T-helper 1 cell treated with Interleukin-12 subunit alpha and Interleukin-12 subunit beta and Interleukin-4 antibody, amounts not matched to agents 30 ng/mL and 1 ng/mL, for 36 hours (primary cell): ENCODE results near the gene LASP1. TPM values are rescaled to one million over a fixed set of nuclear protein-coding genes. Genes with fewer than 3 reads are reported as not detected.
"Not testable (repeated sequence)": the region's sequence is repeated elsewhere in the genome, so short reads cannot be mapped to it uniquely, and the experiment has no call there.

Experiments
- intact Hi-C: fragments of 100-400 bp; cut with micrococcal nuclease; formaldehyde crosslinking; loops from one replicate; pipeline ENCODE4 v1.15.1; 2024
- total RNA-seq: library from RNA; stranded (reverse); gene quantifications from 2 replicates; pipeline ENCODE4 v1.2.3, GENCODE V29; 2022

The LASP1 gene
- total RNA-seq, 1 donor from 2014 or later: 217 TPM

DNA sequence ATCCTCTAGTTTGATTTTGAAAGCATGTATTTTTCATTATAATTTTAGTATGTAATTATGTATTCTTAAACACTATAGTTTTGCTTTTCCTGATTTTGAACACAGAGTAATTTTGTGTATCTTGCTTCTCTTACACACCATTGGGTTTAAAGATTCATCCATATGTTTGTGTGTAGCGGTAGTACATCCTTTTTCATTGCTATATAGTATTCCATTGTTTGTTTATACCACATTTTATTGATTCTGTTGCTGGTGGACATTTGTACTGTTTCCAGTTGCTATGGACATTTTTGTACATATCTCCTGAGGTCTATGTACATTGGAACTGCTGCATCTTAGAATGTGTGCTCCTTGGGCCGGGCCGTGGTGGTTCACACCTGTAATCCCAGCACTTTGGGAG is 35.0 kb downstream of the LASP1 start:
- intact Hi-C loops: no loop called here

DNA sequence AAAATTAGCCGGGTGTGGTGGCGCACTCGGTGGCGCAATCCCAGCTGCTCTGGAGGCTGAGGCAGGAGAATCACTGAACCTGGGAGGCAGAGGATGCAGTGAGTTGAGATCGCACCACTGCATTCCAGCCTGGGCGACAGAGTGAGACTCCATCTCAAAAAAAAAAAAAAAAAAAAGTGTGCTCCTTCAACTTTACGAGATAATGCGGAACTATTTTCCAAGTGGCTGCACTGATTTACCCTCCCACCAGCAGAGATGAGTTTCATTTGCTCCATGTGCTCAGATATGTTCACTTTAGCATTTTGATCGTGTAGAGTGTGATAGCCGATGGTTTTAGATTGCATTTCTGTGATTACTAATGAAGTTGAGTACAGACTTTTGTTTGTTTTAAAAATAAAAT is 35.5 kb downstream of the LASP1 start:
- intact Hi-C loops: no loop called here

DNA sequence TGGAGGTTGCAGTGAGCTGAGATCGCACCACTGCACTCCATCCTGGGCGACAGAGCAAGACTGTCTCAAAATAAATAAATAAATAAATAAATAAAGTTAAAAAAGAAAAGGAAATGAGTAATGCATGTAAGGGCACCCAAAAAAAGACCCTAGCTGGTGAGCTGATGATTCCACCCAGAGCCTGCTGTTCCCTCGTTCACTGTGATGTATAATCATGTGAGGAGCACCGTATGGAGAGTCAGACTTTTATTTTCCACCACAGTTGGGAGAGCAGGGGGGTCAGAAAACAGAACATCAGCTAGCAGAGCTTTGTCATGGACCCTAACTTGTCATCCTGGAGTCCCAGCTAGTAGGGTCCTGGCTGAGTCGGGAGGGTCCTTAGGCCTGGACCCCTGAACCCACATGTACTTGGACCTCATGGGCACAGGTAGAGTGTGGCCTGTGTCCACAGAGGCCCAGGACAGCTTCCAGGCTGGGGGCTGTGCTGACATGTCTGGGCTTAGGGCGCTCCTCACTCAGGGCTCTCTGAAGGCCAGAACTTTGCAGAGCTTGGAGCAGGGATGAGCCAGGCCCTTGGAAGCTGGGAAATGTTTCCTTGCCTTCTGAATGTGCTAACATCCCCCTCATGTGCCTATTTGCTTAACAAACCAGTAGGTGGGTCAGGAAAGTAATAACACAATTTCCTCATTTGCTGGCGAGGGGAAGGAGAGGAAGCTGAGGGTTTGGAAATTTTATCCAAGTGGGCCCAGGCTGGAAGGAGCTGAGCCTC is 36.8 kb downstream of the LASP1 start:
- intact Hi-C loops: no loop called here

DNA sequence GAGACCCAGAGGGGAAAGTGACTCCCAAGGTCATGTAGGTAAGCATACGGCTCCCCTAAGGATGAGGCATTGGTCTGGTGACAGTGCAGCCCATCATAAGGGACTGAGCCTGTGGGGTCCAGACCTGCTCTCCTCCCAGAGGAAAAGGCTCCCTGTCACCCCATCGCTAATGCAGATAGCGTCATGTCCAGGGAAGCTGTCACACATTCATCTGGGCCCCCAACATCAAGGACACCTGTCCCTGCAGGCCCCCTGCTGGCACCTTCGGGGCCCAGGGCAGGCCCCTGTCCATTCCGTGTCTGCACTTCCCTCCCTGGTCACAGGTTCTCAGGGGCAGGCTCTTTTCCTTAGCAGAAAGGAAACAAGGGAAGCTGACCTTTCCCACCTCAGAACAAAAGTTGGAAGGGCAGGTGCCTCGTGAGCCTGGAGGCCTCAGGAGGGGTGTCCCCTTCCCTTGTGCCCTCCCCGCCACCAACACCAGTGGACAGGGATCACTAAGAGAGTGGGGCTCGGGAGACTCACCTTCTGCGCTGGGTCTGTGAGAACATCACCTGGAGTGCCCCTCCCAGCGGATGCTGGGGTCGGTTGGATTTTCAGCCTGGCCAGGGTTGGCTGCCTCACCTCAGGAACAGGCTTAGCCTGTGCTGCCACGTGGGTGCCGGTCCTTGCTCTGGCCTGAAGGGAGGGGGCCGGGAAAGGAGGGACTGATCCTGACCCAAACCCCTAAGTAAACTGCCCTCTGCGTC is 38.2 kb downstream of the LASP1 start:
- intact Hi-C loops: no loop called here

DNA sequence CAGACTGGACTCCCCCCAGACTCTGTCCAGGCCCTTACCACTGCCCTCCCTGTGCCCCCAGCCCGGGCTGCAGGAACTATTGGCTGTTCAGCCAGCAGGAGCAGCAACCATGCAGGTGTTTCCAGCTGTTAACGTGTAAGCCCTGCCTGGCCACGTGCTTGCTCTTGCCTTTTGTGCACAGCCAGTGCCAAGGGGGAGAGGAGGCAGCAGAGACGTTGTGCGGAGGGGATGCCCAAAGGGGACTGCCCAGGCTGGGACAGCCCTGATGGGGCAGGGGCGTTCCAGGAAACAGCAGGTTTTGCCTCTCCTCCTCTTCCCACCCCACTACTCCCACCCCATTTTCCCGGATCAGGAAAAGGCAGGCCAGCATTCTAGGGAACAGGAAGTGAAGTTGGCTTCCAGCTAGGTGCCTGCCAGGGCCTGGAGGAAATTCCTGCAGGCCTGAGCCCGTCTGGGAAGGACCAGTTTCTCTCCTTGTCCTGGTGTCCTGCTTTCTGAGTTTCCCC is 38.9 kb downstream of the LASP1 start:
- intact Hi-C loops: no loop called here

DNA sequence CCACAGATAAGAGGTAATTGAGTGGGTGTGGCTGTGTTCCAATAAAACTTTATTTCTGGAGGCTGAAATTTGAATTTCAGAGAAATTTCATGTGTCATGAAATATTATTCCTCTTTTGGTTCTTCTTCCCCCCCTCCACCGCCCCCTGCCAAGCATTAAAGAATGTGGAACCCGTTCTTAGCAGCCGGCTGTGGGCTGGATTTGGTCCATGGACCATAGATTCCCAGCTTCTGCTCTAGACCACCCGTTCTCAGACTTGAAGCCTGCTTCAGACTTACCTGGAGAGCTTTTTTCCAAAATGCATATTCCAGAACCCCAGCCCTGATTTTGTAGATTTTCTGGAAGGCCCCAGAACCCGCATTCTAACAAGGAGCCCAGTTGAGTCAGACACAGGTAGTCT is 40.5 kb downstream of the LASP1 start:
- intact Hi-C loops: no loop called here

DNA sequence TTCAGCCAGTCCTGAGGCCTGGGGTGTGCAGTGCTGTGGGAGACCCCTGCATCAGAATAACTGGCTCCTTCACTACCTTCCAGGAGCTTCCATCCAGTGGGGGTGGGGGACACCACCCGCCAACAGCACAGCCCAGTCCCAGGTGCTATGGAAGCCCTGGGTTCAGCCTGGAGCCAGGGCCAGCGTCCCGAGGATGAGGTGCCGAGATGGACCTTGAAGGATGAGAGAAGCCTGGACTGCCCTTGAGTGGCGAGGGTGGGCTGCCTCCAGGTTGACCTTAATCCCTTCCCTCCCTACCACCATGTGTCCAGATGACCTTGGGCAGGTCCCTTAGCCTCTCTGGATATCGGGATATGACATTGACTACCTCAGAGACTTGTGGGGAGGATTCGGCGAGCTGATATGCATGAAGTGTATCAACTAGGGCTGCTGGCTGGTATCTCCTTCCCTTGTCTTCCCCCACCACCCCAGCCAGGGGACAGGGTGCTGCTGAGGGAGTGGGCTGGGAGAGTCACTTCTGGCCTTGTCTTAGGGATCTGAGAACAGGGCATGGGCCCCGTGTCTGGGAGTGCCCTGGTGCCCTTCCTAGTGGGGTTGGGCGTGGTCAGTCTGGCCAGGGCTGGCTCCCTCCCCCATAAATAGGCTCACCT is 41.3 kb downstream of the LASP1 start:
- intact Hi-C loops: no loop called here

DNA sequence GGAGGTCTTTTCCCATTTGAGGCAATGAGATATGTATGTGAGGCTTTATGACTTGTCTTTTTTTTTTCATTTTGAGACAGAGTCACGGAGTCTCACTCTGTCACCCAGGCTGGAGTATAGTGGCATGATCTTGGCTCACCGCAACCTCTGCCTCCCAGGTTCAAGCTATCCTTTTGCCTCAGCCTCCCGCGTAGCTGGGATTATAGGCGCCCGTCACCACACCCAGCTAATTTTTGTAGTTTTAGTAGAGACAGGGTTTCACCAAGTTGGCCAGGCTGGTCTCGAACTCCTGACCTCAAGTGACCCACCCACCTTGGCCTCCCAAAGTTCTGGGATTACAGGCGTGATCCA is 41.8 kb downstream of the LASP1 start:
- intact Hi-C loops: not testable (repeated sequence)

DNA sequence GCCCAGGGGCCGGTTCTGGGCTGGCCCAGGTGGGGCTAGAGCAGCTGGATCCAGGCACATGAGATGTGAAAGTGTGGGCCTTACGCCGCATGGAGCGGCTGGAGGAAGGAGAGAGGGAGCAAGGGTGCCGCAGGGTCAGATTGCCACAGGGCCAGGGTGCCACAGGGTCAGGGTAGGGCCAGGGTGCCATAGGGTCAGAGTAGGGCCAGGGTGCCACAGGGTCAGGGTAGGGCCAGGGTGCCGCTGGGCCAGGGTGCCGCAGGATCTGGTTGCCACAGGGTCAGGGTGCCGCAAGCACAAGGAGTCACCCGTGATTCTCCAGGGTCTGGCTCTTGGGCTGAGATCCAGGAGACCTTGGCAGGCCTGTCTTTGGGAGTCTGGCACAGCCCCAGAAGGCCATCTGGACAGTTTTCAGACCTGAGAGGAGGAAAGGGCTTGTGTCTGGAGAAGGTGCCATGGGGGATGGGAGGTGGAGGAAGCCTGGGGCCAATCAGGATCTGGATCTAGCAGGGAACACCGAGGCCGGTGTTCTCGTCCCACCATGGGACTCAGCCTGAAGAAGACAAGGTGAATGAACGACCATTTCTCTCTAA is 42.5 kb downstream of the LASP1 start:
- intact Hi-C loops: no loop called here

DNA sequence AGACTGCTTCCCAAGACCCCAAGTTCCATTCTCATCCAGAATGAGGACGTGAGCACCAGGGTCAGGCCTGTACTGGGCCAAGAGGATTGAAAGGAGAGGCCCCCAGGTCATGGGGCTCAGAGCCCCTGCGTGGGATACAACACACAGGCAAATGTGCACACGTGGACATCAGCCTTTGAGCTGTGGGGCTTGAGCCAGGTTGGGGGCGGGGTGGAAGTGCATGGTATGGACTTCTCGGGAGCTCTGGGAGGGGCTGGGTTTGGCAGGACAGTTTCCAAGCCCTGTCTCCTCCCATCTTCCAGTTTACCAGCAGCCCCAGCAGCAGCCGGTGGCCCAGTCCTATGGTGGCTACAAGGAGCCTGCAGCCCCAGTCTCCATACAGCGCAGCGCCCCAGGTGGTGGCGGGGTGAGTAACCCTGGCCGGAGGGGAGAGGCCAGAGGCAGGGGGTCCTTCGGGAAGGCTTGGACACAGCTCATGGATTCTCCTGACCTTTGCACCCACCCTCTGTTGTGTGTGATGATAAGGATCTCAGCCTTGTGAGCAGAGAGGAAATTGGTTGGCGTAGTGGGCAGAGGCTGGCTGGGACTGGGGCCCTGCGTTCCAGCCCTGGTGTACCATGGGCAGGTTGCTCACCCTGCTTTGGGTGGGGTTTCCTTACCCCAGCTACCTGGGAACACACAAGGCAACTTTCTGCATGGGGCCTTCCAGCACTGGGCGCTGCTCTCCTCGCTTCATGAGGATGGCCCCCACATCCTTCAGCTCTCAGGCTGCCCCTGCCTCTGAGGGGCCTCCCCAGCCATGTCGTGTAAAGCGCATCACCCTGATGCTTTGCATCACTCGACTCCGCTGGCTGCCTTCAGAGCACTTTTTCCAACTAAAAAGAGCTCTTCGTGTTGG is 45.1 kb downstream of the LASP1 start:
- intact Hi-C loops: no loop called here

DNA sequence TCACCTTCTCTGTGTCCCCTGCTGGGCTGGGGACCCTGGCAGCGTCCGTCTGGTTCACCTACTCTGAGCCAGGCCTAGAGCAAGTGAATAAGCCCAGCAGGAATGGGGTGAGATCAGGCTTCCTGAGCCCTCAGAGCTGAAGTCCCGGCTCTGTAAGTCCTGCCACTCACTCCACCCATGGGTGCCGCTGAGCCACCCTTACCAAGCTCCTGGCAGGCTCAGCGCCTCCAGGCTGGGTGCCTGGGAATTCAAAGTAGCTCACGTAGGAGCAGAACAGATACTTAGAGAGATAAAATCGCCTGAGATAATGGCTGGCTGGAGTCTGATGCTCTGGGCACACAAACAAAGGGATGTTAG is 45.8 kb downstream of the LASP1 start:
- intact Hi-C loops: no loop called here

DNA sequence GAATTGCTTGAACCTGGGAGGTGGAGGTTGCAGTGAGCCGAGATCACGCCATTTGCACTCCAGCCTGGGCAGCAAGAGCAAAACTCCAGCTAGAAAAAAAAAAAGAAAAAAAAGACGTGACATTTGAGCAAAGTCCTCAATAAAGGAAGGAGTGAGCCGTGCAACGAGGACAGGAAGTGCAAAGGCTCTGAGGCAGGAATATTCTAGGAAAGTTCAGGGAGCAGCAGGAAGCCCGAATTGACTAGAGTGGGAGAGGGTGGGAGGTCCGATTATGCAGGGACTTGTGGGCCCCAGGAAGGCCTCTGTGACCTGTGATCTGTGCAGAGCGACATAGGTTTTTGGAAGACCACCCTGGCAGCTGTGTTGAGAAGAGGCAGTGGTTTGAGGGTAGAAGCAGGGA is 46.9 kb downstream of the LASP1 start:
- intact Hi-C loops: no loop called here

DNA sequence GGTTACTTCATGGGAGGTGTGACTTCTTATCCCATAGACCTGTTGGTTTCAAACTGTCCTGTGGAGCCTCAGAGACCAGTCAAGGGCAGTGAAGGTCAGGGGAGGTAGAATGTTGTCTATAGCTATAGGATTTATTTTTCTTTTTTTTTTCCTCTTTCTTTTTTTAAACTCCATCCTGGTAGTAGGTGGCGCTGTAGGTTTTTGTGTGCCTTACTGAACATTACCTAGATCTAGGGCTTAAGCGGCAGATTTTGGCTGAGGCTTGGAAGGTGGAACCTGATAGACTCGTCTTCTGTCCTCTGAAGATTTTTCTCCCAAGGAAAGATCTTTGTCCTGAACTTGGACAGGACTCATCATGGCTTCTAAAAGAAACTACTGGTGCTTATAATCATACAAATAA is 47.4 kb downstream of the LASP1 start:
- intact Hi-C loops: no loop called here

DNA sequence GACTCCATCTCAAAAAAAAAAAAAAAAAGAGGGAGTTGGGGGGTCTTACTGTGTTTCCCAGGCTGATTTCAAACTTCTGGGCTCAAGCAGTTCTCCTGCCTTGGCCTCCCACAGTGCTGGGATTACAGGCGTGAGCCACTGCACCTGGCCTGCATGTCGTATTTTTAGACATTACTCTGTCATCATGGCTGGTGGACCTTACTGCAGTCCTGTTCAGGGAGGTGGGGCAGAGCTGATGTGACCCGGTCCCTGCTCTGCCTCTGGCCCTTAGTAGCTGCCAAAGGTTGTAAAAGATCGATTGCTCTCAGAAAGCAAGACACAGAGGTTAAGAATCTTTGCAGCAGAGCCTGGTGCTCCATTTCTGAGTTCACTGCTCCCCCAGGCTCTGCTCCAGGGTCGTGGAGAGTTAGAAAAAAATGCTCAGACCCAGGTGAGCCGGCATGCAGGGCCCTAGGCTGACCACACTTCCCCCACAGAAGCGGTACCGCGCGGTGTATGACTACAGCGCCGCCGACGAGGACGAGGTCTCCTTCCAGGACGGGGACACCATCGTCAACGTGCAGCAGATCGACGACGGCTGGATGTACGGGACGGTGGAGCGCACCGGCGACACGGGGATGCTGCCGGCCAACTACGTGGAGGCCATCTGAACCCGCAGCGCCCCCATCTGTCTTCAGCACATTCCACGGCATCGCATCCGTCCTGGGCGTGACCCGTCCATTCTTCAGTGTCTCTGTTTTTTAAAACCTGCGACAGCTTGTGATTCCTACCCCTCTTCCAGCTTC is 48.5 kb downstream of the LASP1 start:
- intact Hi-C loops: no loop called here

DNA sequence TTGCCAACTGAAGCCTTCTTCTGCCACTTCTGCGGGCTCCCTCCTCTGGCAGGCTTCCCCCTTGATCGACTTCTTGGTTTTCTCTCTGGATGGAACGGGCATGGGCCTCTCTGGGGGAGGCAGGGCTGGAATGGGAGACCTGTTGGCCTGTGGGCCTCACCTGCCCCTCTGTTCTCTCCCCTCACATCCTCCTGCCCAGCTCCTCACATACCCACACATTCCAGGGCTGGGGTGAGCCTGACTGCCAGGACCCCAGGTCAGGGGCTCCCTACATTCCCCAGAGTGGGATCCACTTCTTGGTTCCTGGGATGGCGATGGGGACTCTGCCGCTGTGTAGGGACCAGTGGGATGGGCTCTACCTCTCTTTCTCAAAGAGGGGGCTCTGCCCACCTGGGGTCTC is 49.1 kb downstream of the LASP1 start:
- intact Hi-C loops: no loop called here

DNA sequence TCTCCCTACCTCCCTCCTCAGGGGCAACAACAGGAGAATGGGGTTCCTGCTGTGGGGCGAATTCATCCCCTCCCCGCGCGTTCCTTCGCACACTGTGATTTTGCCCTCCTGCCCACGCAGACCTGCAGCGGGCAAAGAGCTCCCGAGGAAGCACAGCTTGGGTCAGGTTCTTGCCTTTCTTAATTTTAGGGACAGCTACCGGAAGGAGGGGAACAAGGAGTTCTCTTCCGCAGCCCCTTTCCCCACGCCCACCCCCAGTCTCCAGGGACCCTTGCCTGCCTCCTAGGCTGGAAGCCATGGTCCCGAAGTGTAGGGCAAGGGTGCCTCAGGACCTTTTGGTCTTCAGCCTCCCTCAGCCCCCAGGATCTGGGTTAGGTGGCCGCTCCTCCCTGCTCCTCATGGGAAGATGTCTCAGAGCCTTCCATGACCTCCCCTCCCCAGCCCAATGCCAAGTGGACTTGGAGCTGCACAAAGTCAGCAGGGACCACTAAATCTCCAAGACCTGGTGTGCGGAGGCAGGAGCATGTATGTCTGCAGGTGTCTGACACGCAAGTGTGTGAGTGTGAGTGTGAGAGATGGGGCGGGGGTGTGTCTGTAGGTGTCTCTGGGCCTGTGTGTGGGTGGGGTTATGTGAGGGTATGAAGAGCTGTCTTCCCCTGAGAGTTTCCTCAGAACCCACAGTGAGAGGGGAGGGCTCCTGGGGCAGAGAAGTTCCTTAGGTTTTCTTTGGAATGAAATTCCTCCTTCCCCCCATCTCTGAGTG is 49.6 kb downstream of the LASP1 start:
- intact Hi-C loops: no loop called here

DNA sequence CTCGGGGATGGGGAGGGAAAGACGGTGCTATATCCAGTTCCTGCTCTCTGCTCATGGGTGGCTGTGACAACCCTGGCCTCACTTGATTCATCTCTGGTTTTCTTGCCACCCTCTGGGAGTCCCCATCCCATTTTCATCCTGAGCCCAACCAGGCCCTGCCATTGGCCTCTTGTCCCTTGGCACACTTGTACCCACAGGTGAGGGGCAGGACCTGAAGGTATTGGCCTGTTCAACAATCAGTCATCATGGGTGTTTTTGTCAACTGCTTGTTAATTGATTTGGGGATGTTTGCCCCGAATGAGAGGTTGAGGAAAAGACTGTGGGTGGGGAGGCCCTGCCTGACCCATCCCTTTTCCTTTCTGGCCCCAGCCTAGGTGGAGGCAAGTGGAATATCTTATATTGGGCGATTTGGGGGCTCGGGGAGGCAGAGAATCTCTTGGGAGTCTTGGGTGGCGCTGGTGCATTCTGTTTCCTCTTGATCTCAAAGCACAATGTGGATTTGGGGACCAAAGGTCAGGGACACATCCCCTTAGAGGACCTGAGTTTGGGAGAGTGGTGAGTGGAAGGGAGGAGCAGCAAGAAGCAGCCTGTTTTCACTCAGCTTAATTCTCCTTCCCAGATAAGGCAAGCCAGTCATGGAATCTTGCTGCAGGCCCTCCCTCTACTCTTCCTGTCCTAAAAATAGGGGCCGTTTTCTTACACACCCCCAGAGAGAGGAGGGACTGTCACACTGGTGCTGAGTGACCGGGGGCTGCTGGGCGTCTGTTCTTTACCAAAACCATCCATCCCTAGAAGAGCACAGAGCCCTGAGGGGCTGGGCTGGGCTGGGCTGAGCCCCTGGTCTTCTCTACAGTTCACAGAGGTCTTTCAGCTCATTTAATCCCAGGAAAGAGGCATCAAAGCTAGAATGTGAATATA is 50.8 kb downstream of the LASP1 start:
- intact Hi-C loops: no loop called here

DNA sequence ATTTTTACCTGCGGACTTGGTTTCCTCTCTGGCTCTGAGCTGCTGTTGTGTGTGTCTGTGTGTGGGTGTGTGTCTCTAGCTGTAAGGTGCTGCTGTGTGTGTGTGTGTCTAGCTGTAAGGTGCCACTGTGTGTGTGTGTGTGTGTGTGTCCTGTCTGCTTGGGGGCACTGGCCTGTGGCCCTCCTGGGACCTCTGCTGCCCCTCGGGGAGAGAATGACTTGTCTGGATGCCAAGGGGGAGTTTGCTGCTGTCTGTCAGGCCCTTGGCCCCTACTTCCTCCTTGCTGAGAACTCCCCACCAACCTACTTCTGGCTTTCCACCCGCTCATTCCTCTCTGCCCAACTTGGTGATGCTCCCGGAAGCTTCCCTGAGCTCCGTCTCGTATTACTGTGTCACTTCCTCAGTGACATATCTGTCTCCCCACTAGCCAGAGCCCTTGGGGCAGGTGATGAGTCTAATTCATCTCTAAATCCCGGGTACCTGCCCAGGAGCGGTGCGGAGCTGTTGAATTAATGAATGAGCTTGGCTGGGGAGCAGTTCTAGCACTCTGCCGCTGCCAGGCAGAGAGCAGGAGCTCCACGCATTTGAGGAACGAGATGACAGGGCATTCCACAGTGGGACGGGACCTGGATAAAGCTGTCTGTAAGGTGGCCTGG is 52.0 kb downstream of the LASP1 start:
- intact Hi-C loops: no loop called here
